GM12878 (cell line): ENCODE measurements around the gene DEF6. TPM values are rescaled to one million over a fixed set of nuclear protein-coding genes. Genes with fewer than 3 reads are reported as not detected.
"Not testable (repeated sequence)": the region's sequence is repeated elsewhere in the genome, so short reads cannot be mapped to it uniquely, and the experiment has no call there.

ENCODE experiments used
- ATAC-seq: fragments of 200-7000 bp; cut with Tn5 transposase; 3 replicates; pipeline ENCODE4 v1.9.1; 2020; ENCODE audit warnings: mild to moderate bottlenecking, moderate library complexity
- BruUV-seq: library from RNA; stranded (reverse); fragments of 400-500 nt; replicated peaks from 2 replicates; lab custom pipeline; 2021; lab: Mats Ljungman, UMichigan
- CTCF ChIA-PET: fragments of 300-600 bp; sonication (Branson Sonifier 250); formaldehyde crosslinking; extraction: SDS; loops from one replicate; lab custom pipeline; 2021; ENCODE audit warnings: inconsistent platforms; lab: Yijun Ruan, JAX
- POLR2A ChIA-PET: fragments of 350-600 bp; formaldehyde crosslinking; extraction: SDS; loops from one replicate; lab custom pipeline; 2021; ENCODE audit warnings: inconsistent platforms; lab: Charles Lee
- RAD21 ChIA-PET: fragments of 300-600 bp; sonication (Branson Sonifier 250); formaldehyde crosslinking; loops from one replicate; lab custom pipeline; 2023; ENCODE audit warnings: antibody characterized with exemption; ENCODE audit not compliant: unreplicated experiment; lab: Charles Lee
- SMC1A ChIA-PET: fragments of 300-600 bp; sonication (Branson Sonifier 250); formaldehyde crosslinking; loops from one replicate; lab custom pipeline; 2023; ENCODE audit not compliant: unreplicated experiment, uncharacterized antibody; lab: Charles Lee
- DNase-seq: peaks from one replicate; pipeline ENCODE4 v3.0.0-alpha.2; 2011; ENCODE audit warnings: low read depth, low spot score
- FAIRE-seq: peaks from 3 replicates; lab custom pipeline; 2011; peaks lifted over from hg19 to GRCh38; lab: Jason Lieb, UNC
- H2AFZ ChIP-seq: 2 replicates; pipeline ENCODE4 v1.6.0; 2011; ENCODE audit warnings: low read depth, low read length, control low read depth; ENCODE audit not compliant: control insufficient read depth
- H3K27ac ChIP-seq: 2 replicates; pipeline ENCODE4 v1.5.1; 2011; ENCODE audit warnings: control low read depth; ENCODE audit not compliant: control insufficient read depth, insufficient read depth
- H3K27me3 ChIP-seq, 2 experiments: replicated peaks in 1 of 2; 2 replicates each; pipeline versions ENCODE4 v1.6.0 to v1.6.1; 2011; ENCODE audit warnings: low read length in 1 of 2; ENCODE audit not compliant: control insufficient read depth in 2 of 2, insufficient read depth in 2 of 2
- H3K36me3 ChIP-seq, 2 experiments: 2 replicates each; pipeline ENCODE4 v1.5.1; 2011; ENCODE audit warnings: low read length in 1 of 2; ENCODE audit not compliant: control insufficient read depth in 2 of 2, insufficient read depth in 2 of 2
- H3K4me1 ChIP-seq: 2 replicates; pipeline ENCODE4 v1.6.1; 2011; ENCODE audit warnings: mild to moderate bottlenecking, low read length, moderate library complexity, mixed read lengths; ENCODE audit not compliant: control insufficient read depth, insufficient read depth
- H3K4me2 ChIP-seq: 2 replicates; pipeline ENCODE4 v1.6.0; 2011; ENCODE audit warnings: control low read depth; ENCODE audit not compliant: control insufficient read depth, insufficient read depth
- H3K4me3 ChIP-seq: fragments of 200-600 bp; sonication (generic); 2 replicates; pipeline ENCODE4 v1.5.1; 2016
- H3K79me2 ChIP-seq: 2 replicates; pipeline ENCODE4 v1.6.0; 2011; ENCODE audit warnings: low read length; ENCODE audit not compliant: control insufficient read depth, insufficient read depth
- H3K9ac ChIP-seq: 2 replicates; pipeline ENCODE4 v1.8.0; 2011; ENCODE audit warnings: low read length, control low read depth, mixed read lengths; ENCODE audit not compliant: control insufficient read depth, insufficient read depth
- H3K9me3 ChIP-seq: replicated peaks from 3 replicates; pipeline ENCODE4 v1.5.1; 2011; ENCODE audit warnings: mild to moderate bottlenecking, low read length; ENCODE audit not compliant: control insufficient read depth, insufficient read depth
- H4K20me1 ChIP-seq: 2 replicates; pipeline ENCODE4 v1.6.0; 2011; ENCODE audit not compliant: control insufficient read depth, insufficient read depth
- BMI1 ChIP-seq: fragments of 450-650 bp; IDR thresholded peaks from 2 replicates; pipeline ENCODE4 v1.6.1; 2016; ENCODE audit warnings: mild to moderate bottlenecking, moderate library complexity, borderline replicate concordance
- CEBPB ChIP-seq, 2 experiments: fragments of 150-350 bp in 1 of 2; IDR thresholded peaks; 2 replicates each; pipeline ENCODE4 v1.6.1; 2012 to 2014; ENCODE audit warnings: low read depth in 2 of 2, low read length in 2 of 2, borderline replicate concordance in 1 of 2, inconsistent platforms in 1 of 2
- NR2C1 ChIP-seq: fragments of 450-650 bp; IDR thresholded peaks from 2 replicates; pipeline ENCODE4 v1.6.1; 2017; ENCODE audit warnings: antibody characterized with exemption, mild to moderate bottlenecking, moderate library complexity
- PAX8 ChIP-seq: fragments of 450-650 bp; IDR thresholded peaks from 2 replicates; pipeline ENCODE4 v1.6.1; 2017; ENCODE audit warnings: mild to moderate bottlenecking, moderate library complexity
- ZBTB4 ChIP-seq: fragments of 450-650 bp; formaldehyde crosslinking; IDR thresholded peaks from 2 replicates; pipeline ENCODE4 v1.4.0; 2022; ENCODE audit warnings: mild to moderate bottlenecking, moderate library complexity
- ZNF592 ChIP-seq: fragments of 450-650 bp; IDR thresholded peaks from 2 replicates; pipeline ENCODE4 v1.6.1; 2017; ENCODE audit warnings: mild to moderate bottlenecking, moderate library complexity
- WGBS: methylation state at CpG from one replicate; pipeline ENCODE4 v1.1.6; 2016; ENCODE audit warnings: low lambda C conversion rate; ENCODE audit not compliant: insufficient replicate concordance, insufficient coverage; ENCODE audit errors: missing lambda C conversion rate; 5-methylcytosine and 5-hydroxymethylcytosine counted together
- in situ Hi-C: fragments of 300-500 bp; cut with MboI; formaldehyde crosslinking; loops from 9 replicates; pipeline ENCODE4 v1.14.3; 2018; ENCODE audit warnings: mixed read lengths
- intact Hi-C: fragments of 100-400 bp; cut with micrococcal nuclease; formaldehyde crosslinking; loops from one replicate; pipeline ENCODE4 v1.14.2; 2022; ENCODE audit not compliant: unreplicated experiment
- polyA plus RNA-seq, 11 experiments: library from polyadenylated mRNA; depleted of rRNA in 4 of 11; unstranded in 6 of 11; stranded (reverse) in 5 of 11; fragments of >200 nt; fragmentation: Nextera tagmentation in 4 of 11; fragmentation: Illumina TruSeq in 1 of 11; extraction: Ambion mirVana in 4 of 11; extraction: Trizol in 1 of 11; gene quantifications; 1 replicate in 1 of 11; 2 replicates in 10 of 11; pipeline versions ENCODE4 v1.2.1 to v1.2.3, GENCODE V29; 2011 to 2016; ENCODE audit warnings: inconsistent platforms in 2 of 11, missing spikeins in 2 of 11, low read depth in 1 of 11
- total RNA-seq, 4 experiments: library from RNA; depleted of rRNA in 3 of 4; stranded (reverse); fragments of >200 nt in 3 of 4; fragmentation: Illumina TruSeq in 1 of 4; extraction: Trizol in 1 of 4; gene quantifications; 2 replicates each; pipeline versions ENCODE4 v1.2.1 to v1.2.3, GENCODE V29; 2013 to 2021

Gene DEF6
- total and polyA plus RNA-seq, 10 of the 15 experiments (the other 5 are each of a cell fraction or from before 2014, with no cell fraction given) = 3.3 to 69.5 (median 48.8) TPM

DNA sequence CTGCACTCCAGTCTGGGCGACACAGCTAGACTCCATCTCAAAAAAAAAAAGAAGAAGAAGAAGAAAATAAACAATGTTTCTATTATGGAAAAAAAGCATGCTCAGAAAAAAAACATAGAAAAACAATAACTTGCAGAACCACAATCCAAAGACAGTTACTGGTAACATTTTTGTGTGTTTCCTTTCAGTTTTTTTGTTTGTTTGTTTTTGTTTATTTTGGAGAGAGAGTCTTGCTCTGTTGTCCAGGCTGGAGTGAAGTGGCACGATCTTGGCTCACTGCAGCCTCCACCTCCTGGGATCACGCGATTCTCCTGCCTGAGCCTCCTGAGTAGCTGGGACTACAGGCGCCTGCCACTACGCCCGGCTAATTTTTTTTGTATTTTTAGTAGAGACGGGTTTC is 31.3 kb downstream of the DEF6 start:
- H3K4me2 ChIP-seq, H3K36me3 ChIP-seq, H4K20me1 ChIP-seq, H3K27me3 ChIP-seq, H3K9me3 ChIP-seq, H3K4me1 ChIP-seq, H3K4me3 ChIP-seq, in situ Hi-C loops, H3K27ac ChIP-seq, H2AFZ ChIP-seq, intact Hi-C loops, BruUV-seq, DNase-seq, ATAC-seq, H3K79me2 ChIP-seq, POLR2A ChIA-PET, FAIRE-seq, H3K9ac ChIP-seq: not testable (repeated sequence)
- CTCF ChIA-PET = interaction anchor here (0.7 to 12.2 kb wide), 7 partner anchors 30 to 127 kb away, joined by 3 to 217 read pairs (median 7); partner anchors contain the start of genes DEF6 and FANCE
- SMC1A ChIA-PET = interaction anchor here (9.1 kb wide), 1 partner anchor 30 kb away, joined by 135 read pairs; the partner anchor contains the start of gene DEF6
- RAD21 ChIA-PET = interaction anchor here (6.5 kb wide), 1 partner anchor 31 kb away, joined by 127 read pairs; the partner anchor contains the start of gene DEF6
- WGBS = 97% methylated on average over 8 of the region's 8 CpGs

- no peak for DNase-seq
- BruUV-seq = no TSS peak
- in situ Hi-C loops = loop anchor here (5.0 kb wide), 1 partner anchor 33 kb away; the partner anchor contains the start of gene DEF6
- Histone ChIP-seq H3K27ac (no peak overlapping the region), H3K4me1 (no peaks in the 10 kb centered on the region), H4K20me1 (no peaks in the 10 kb centered on the region), H3K36me3 (no peaks in the 10 kb centered on the region), H3K4me3 (no peak overlapping the region), H3K27me3 (no peaks in the 10 kb centered on the region), H3K79me2 (no peaks in the 10 kb centered on the region), H3K4me2 (no peak overlapping the region), H3K9me3 (no peaks in the 10 kb centered on the region), H3K9ac (no peak overlapping the region), H2AFZ (no peak overlapping the region)
- ChIA-PET POLR2A (no interaction called here), CTCF (interaction anchor here (12.0 to 12.2 kb wide), 2 partner anchors 32 to 119 kb away, joined by 67 to 217 read pairs; partner anchors contain the start of genes DEF6 and FANCE), RAD21 (no interaction called here), SMC1A (interaction anchor here (0.9 to 9.1 kb wide), 3 partner anchors 16 to 32 kb away, joined by 3 to 135 read pairs (median 3); partner anchors contain the start of gene DEF6)
- intact Hi-C loops = no loop called here
- 87% methylated on average over 9 of the region's 9 CpGs for WGBS
- no peak for ATAC-seq
- FAIRE-seq = no peak
- no peak for TF ChIP-seq ZNF592
- TF ChIP-seq PAX8 = no peak
- TF ChIP-seq BMI1 = no peak
- TF ChIP-seq CEBPB (IDR thresholded peaks at IDR 0.05; ENCODE audit: borderline replicate concordance in 1 of 2, low read depth in 2 of 2, low read length in 2 of 2) = no peak
- TF ChIP-seq ZBTB4 (CRISPR knock-in tag) = no peak
- no peak for TF ChIP-seq NR2C1
These were observed 33.0 kb downstream of the DEF6 start for GRCh38 chr6:35330541-35331119.
